NT2/D1 (cell line): ENCODE results near the gene STXBP1.

Experiments used
- SUZ12 ChIP-seq: IDR thresholded peaks from 2 replicates; pipeline ENCODE4 v1.6.1; 2011; ENCODE audit not compliant: insufficient read length, insufficient read depth; ENCODE audit errors: extremely low read depth
- YY1 ChIP-seq: IDR thresholded peaks from 2 replicates; pipeline ENCODE4 v1.6.1; 2011; ENCODE audit not compliant: insufficient read length, insufficient read depth
- ZNF274 ChIP-seq: IDR thresholded peaks from 2 replicates; pipeline ENCODE4 v1.6.1; 2011; ENCODE audit warnings: mild to moderate bottlenecking, low read depth, low read length

DNA sequence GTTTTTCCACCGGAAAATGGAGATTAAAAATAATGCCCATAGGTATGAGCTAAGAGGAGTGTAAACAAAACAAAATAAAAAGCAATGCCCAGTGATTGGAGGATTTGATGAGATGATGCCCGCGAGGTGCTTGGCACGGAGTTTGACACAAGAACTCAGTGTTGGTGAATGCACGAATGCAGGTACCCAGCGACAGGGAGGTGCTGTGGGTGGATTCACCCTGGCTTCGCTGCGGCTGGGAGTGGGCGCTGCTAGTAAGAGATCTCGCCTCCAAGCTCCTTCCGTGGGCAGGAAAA lies 526 bp upstream of the STXBP1 start:
- TF ChIP-seq ZNF274 = no peak
- TF ChIP-seq YY1 = no peak
- no peak for TF ChIP-seq SUZ12
